GM06990 (cell line): Measurements from ENCODE around the gene FBXL12.

Source experiments
- DNase-seq: peaks from one replicate; pipeline ENCODE4 v3.0.0-alpha.2; 2011; ENCODE audit not compliant: insufficient read length; ENCODE audit errors: extremely low read depth
- H3K27me3 ChIP-seq: replicated peaks from 2 replicates; pipeline ENCODE4 v1.6.0; 2011; ENCODE audit warnings: low read length; ENCODE audit not compliant: control insufficient read depth, insufficient read depth
- H3K36me3 ChIP-seq: 2 replicates; pipeline ENCODE4 v1.5.1; 2011; ENCODE audit warnings: low read length; ENCODE audit not compliant: control insufficient read depth, insufficient read depth
- H3K4me3 ChIP-seq: replicated peaks from 2 replicates; pipeline ENCODE4 v1.5.1; 2011; ENCODE audit warnings: low read depth, mild to moderate bottlenecking, control low read depth, low read length
- TF ChIP-seq, protein P1 (sequence below): IDR thresholded peaks from 2 replicates; pipeline ENCODE4 v1.5.1; 2011; ENCODE audit warnings: low read length, control low read depth, mild to moderate bottlenecking, inconsistent platforms; ENCODE audit not compliant: insufficient read depth, poor library complexity, severe bottlenecking

FBXL12 gene

DNA sequence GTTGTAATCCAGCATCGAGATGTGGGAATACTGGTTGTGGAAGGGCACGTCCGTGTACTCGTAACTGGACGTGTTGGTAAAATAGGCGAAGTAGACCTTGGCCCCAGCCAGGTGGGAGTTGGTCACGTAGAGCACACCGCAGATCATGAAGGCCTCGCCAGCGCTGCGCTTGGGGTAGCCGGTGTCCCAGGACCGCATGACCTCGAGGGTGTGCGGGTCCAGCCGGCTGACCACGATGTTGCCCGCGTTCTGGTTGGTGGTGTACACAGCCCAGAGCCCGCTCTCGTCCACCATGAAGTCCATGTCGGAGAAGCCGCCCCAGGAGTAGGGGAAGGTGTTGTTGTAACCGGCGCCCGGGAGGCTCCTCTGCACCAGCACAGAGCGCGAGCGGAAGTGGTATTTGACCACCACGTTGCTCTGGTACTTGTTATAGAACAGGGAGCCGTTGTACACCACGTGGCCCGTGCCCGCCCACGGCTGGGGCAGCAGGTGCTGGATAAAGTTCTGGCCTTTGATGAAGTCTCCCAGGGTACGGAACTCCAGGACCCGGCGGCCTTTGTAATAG, 35.5 kb upstream of the FBXL12 start:
- Histone ChIP-seq H3K4me3 (no peak overlapping the region), H3K27me3 (no peaks in the 10 kb centered on the region), H3K36me3 (peaks cover 1% of the 10 kb centered on the region; the same call in 1 of the 2 replicates)
- TF ChIP-seq, protein P1, sequence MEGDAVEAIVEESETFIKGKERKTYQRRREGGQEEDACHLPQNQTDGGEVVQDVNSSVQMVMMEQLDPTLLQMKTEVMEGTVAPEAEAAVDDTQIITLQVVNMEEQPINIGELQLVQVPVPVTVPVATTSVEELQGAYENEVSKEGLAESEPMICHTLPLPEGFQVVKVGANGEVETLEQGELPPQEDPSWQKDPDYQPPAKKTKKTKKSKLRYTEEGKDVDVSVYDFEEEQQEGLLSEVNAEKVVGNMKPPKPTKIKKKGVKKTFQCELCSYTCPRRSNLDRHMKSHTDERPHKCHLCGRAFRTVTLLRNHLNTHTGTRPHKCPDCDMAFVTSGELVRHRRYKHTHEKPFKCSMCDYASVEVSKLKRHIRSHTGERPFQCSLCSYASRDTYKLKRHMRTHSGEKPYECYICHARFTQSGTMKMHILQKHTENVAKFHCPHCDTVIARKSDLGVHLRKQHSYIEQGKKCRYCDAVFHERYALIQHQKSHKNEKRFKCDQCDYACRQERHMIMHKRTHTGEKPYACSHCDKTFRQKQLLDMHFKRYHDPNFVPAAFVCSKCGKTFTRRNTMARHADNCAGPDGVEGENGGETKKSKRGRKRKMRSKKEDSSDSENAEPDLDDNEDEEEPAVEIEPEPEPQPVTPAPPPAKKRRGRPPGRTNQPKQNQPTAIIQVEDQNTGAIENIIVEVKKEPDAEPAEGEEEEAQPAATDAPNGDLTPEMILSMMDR = no peak
- no peak for DNase-seq

DNA sequence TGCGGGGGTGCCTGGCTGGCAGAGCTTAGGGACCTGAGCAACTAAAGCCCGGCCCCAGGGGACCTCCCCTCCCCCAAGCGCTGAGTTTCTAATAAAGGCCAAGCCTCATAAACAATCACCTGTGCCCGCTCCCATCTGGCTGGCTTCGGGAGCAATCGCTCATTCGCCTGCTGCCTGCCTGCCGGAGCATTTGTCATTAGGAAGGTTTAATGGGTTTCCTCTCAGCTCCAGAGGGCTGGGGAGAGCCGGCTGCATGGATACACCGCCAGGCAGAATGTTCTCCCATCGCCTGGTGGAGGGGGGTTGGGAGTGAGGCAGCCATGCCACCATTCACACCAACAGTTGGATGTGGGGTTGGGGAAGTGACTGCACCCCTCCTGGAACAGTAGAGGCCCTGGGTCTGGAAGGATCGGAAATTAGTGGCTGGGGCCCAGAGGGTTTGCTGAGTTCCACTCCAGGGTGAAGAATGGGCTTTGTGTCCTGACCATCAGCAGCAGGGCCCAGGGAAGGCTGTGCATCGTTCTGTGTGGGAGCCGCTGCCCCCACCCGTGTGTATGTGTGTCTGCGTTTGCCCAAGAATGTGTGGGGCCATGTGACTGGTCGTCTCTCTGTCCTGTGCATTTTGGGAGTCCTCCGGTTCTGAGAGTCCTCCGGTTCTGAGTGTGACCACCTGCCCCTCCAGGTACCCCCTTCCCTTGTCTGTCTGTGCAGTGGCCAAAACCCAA, 31.5 kb upstream of the FBXL12 start:
- TF ChIP-seq, protein P1 = no peak
- peaks cover 23% of the 10 kb centered on the region for H3K36me3 ChIP-seq
- DNase-seq = no peak
- no peaks in the 10 kb centered on the region for H3K27me3 ChIP-seq
- H3K4me3 ChIP-seq = no peak overlapping the region

GRCh38 chr19:9849791-9850190, 30.9 kb upstream of the FBXL12 start:
- peaks cover 26% of the 10 kb centered on the region for H3K36me3 ChIP-seq
- DNase-seq = no peak
- H3K4me3 ChIP-seq = no peak overlapping the region
- H3K27me3 ChIP-seq = no peaks in the 10 kb centered on the region
- TF ChIP-seq, protein P1 = no peak

GRCh38 chr19:9848762-9849161, 29.9 kb upstream of the FBXL12 start:
- TF ChIP-seq, protein P1 = no peak
- Histone ChIP-seq H3K27me3 (no peaks in the 10 kb centered on the region), H3K36me3 (peaks cover 35% of the 10 kb centered on the region), H3K4me3 (no peak overlapping the region)
- DNase-seq = no peak

DNA sequence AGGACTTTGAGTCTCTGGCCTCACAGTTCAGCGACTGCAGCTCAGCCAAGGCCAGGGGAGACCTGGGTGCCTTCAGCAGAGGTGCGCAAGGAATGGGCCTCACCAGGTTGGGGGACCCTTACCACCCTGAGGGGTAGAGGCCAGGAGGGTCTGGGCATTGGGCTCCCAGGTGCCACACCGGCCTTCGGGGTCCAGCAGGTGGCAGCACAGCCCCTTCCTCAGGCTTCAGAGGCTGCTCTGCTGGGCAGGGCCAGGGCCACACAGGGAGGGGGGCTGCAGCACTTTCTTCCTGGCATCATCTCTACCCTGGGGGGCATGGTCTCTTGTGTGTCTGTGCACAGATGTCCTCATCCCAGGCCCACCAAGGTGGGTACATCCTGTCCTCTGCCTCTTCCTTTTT, 29.2 kb upstream of the FBXL12 start:
- no peak overlapping the region for H3K4me3 ChIP-seq

More for the DNA sequence above, 29.2 kb upstream of the FBXL12 start:
- peaks cover 37% of the 10 kb centered on the region for H3K36me3 ChIP-seq
- DNase-seq = no peak
- no peaks in the 10 kb centered on the region for H3K27me3 ChIP-seq
- TF ChIP-seq, protein P1 = peak; percentile 52
